LNCaP clone FGC (cell line): ENCODE results near the gene PI4KB.

ENCODE experiments used
- DNase-seq: peaks from one replicate; pipeline ENCODE4 v3.0.0-alpha.2; 2011; ENCODE audit warnings: low read depth
- H3K4me3 ChIP-seq: 2 replicates; pipeline ENCODE4 v1.5.1; 2011; ENCODE audit warnings: mild to moderate bottlenecking, low read depth, low read length, control low read depth
- TF ChIP-seq, protein P1 (sequence below): IDR thresholded peaks from 2 replicates; pipeline ENCODE4 v1.5.1; 2012; ENCODE audit warnings: mild to moderate bottlenecking; ENCODE audit not compliant: control insufficient read depth, insufficient read depth; ENCODE audit errors: extremely low read depth

Gene PI4KB

DNA sequence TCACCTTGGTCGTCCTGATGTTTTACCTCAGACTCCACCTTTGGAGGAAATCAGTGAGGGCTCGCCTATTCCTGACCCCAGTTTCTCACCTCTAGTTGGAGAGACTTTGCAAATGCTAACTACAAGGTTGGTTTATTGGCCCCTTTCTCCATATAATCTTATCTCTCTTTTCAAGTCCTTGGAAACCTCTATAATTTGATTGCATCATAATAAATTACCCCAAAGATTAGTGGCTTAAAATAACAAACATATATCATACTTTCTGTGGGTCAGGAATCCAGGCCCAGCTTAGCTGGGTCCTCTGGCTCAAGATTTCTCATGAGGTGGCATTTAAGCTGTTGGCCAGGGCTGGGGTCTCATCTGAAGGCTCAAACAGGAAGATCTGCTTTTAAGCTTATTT is 84.8 kb downstream of the PI4KB start:
- no peak for DNase-seq
- TF ChIP-seq, protein P1, sequence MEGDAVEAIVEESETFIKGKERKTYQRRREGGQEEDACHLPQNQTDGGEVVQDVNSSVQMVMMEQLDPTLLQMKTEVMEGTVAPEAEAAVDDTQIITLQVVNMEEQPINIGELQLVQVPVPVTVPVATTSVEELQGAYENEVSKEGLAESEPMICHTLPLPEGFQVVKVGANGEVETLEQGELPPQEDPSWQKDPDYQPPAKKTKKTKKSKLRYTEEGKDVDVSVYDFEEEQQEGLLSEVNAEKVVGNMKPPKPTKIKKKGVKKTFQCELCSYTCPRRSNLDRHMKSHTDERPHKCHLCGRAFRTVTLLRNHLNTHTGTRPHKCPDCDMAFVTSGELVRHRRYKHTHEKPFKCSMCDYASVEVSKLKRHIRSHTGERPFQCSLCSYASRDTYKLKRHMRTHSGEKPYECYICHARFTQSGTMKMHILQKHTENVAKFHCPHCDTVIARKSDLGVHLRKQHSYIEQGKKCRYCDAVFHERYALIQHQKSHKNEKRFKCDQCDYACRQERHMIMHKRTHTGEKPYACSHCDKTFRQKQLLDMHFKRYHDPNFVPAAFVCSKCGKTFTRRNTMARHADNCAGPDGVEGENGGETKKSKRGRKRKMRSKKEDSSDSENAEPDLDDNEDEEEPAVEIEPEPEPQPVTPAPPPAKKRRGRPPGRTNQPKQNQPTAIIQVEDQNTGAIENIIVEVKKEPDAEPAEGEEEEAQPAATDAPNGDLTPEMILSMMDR: no peak
- H3K4me3 ChIP-seq: no peak overlapping the region
